Karpas-422 (cell line): ENCODE measurements around the gene PLA2G2C. TPM values are rescaled to one million over a fixed set of nuclear protein-coding genes. Genes with fewer than 3 reads are reported as not detected.

Experiments used
- DNase-seq: peaks from one replicate; pipeline ENCODE4 v3.0.0-alpha.2; 2015
- H2AFZ ChIP-seq: fragments of 200-600 bp; sonication (generic); 2 replicates; pipeline ENCODE4 v1.6.1; 2014; ENCODE audit warnings: antibody characterized with exemption, low read length, mixed read lengths
- H3K27ac ChIP-seq: fragments of 200-600 bp; sonication (generic); 2 replicates; pipeline ENCODE4 v1.5.1; 2014; ENCODE audit warnings: mild to moderate bottlenecking, low read length, moderate library complexity
- H3K27me3 ChIP-seq: fragments of 200-600 bp; sonication (generic); 2 replicates; pipeline ENCODE4 v1.6.1; 2014; ENCODE audit warnings: low read length, mixed read lengths
- H3K36me3 ChIP-seq: fragments of 200-600 bp; sonication (generic); 2 replicates; pipeline ENCODE4 v1.6.1; 2014; ENCODE audit warnings: low read length, mixed read lengths; ENCODE audit not compliant: insufficient read depth
- H3K4me1 ChIP-seq: fragments of 200-600 bp; sonication (generic); 2 replicates; pipeline ENCODE4 v1.6.1; 2014; ENCODE audit warnings: mild to moderate bottlenecking, low read length, mixed read lengths
- H3K4me2 ChIP-seq: fragments of 200-600 bp; sonication (generic); 2 replicates; pipeline ENCODE4 v1.6.1; 2014; ENCODE audit warnings: low read length, low read depth, mild to moderate bottlenecking; ENCODE audit not compliant: poor library complexity, severe bottlenecking
- H3K4me3 ChIP-seq: fragments of 200-600 bp; sonication (generic); 2 replicates; pipeline ENCODE4 v1.5.1; 2014; ENCODE audit warnings: mild to moderate bottlenecking, antibody characterized with exemption, low read length, mixed read lengths
- H3K79me2 ChIP-seq: fragments of 200-600 bp; sonication (generic); 2 replicates; pipeline ENCODE4 v1.6.1; 2014; ENCODE audit warnings: mild to moderate bottlenecking, low read length, mixed read lengths
- H3K9ac ChIP-seq: fragments of 200-600 bp; sonication (generic); 2 replicates; pipeline ENCODE4 v1.6.0; 2014; ENCODE audit warnings: low read length
- H3K9me2 ChIP-seq: fragments of 200-600 bp; sonication (generic), shearing (Covaris generic); replicated peaks from 2 replicates; pipeline ENCODE4 v1.6.0; 2014; ENCODE audit warnings: mild to moderate bottlenecking, low read length, moderate library complexity; ENCODE audit not compliant: insufficient read depth
- H3K9me3 ChIP-seq: fragments of 300-700, 200-600 bp; sonication (generic); 2 replicates; pipeline ENCODE4 v1.6.1; 2014; ENCODE audit warnings: low read length, mixed read lengths
- H4K20me1 ChIP-seq: fragments of 200-600 bp; sonication (generic); 2 replicates; pipeline ENCODE4 v1.6.1; 2014; ENCODE audit warnings: mild to moderate bottlenecking, antibody characterized with exemption, low read length, low read depth; ENCODE audit not compliant: insufficient read depth
- total RNA-seq: library from RNA; depleted of rRNA; stranded (reverse); fragments of >200 nt; shearing (Covaris generic); gene quantifications from 2 replicates; pipeline ENCODE4 v1.2.3, GENCODE V29; 2014; ENCODE audit warnings: low replicate concordance

The PLA2G2C gene
- total RNA-seq, 1 experiment from 2014 or later, result not detected

- no peaks in the 10 kb centered on the region for H4K20me1 ChIP-seq
- no peak overlapping the region for H2AFZ ChIP-seq
- DNase-seq, result peak; percentile 40
- H3K27ac ChIP-seq, result no peak overlapping the region
- H3K4me1 ChIP-seq, result no peaks in the 10 kb centered on the region
- no peak overlapping the region for H3K4me3 ChIP-seq
- H3K9ac ChIP-seq, result no peak overlapping the region
- H3K79me2 ChIP-seq, result no peaks in the 10 kb centered on the region
- H3K4me2 ChIP-seq, result no peak overlapping the region
- no peaks in the 10 kb centered on the region for H3K9me3 ChIP-seq
- H3K36me3 ChIP-seq, result no peaks in the 10 kb centered on the region
- no peaks in the 10 kb centered on the region for H3K27me3 ChIP-seq
- H3K9me2 ChIP-seq, result no peaks in the 10 kb centered on the region
Observed at GRCh38 chr1:20123722-20124455, 62.4 kb downstream of the PLA2G2C start.

- H3K27me3 ChIP-seq, result no peaks in the 10 kb centered on the region
- H3K9me3 ChIP-seq, result no peaks in the 10 kb centered on the region
- no peak for DNase-seq
- H2AFZ ChIP-seq, result no peak overlapping the region
- H3K4me3 ChIP-seq, result no peak overlapping the region
- no peaks in the 10 kb centered on the region for H3K36me3 ChIP-seq
- no peaks in the 10 kb centered on the region for H3K9me2 ChIP-seq
- no peak overlapping the region for H3K27ac ChIP-seq
- H4K20me1 ChIP-seq, result no peaks in the 10 kb centered on the region
- H3K4me2 ChIP-seq, result no peak overlapping the region
- no peaks in the 10 kb centered on the region for H3K4me1 ChIP-seq
- H3K9ac ChIP-seq, result no peak overlapping the region
- no peaks in the 10 kb centered on the region for H3K79me2 ChIP-seq
Observed at GRCh38 chr1:20120796-20121195, 65.5 kb downstream of the PLA2G2C start.

- Histone ChIP-seq H3K27ac (no peak within 1 kb of the TSS), H4K20me1 (no peaks in the 10 kb centered on the region), H3K9me3 (no peaks in the 10 kb centered on the region), H3K4me3 (no peak within 1 kb of the TSS), H3K9ac (no peak within 1 kb of the TSS), H3K9me2 (no peaks in the 10 kb centered on the region), H2AFZ (no peak within 1 kb of the TSS), H3K4me2 (no peak within 1 kb of the TSS), H3K36me3 (no peaks in the 10 kb centered on the region), H3K27me3 (no peaks in the 10 kb centered on the region), H3K79me2 (no peaks in the 10 kb centered on the region), H3K4me1 (no peaks in the 10 kb centered on the region)
- no peak for DNase-seq
Observed at GRCh38 chr1:20119347-20119746, 67.0 kb downstream of the PLA2G2C start, which contains the start of gene PLA2G2D. Gene PLA2G2D, minus strand, starts transcription at chr1:20119536. Its CDS starts 38 bp downstream, at chr1:20119498.

- no peak overlapping the region for H3K4me2 ChIP-seq
- no peak for DNase-seq
- H3K4me3 ChIP-seq, result no peak overlapping the region
- H3K9me2 ChIP-seq, result no peaks in the 10 kb centered on the region
- H4K20me1 ChIP-seq, result no peaks in the 10 kb centered on the region
- no peaks in the 10 kb centered on the region for H3K27me3 ChIP-seq
- no peak overlapping the region for H2AFZ ChIP-seq
- H3K9ac ChIP-seq, result no peak overlapping the region
- H3K36me3 ChIP-seq, result no peaks in the 10 kb centered on the region
- H3K9me3 ChIP-seq, result no peaks in the 10 kb centered on the region
- no peak overlapping the region for H3K27ac ChIP-seq
- no peaks in the 10 kb centered on the region for H3K79me2 ChIP-seq
- H3K4me1 ChIP-seq, result no peaks in the 10 kb centered on the region
Observed at GRCh38 chr1:20117236-20117635, 69.1 kb downstream of the PLA2G2C start.

- no peak overlapping the region for H3K4me3 ChIP-seq
- H3K9me3 ChIP-seq, result no peaks in the 10 kb centered on the region
- H3K27ac ChIP-seq, result no peak overlapping the region
- H2AFZ ChIP-seq, result no peak overlapping the region
- no peak overlapping the region for H3K9ac ChIP-seq
- no peaks in the 10 kb centered on the region for H4K20me1 ChIP-seq
- no peaks in the 10 kb centered on the region for H3K9me2 ChIP-seq
- no peak for DNase-seq
- no peaks in the 10 kb centered on the region for H3K27me3 ChIP-seq
- H3K4me2 ChIP-seq, result no peak overlapping the region
- H3K4me1 ChIP-seq, result no peaks in the 10 kb centered on the region
- no peaks in the 10 kb centered on the region for H3K79me2 ChIP-seq
- no peaks in the 10 kb centered on the region for H3K36me3 ChIP-seq
Observed at GRCh38 chr1:20115916-20116315, 70.4 kb downstream of the PLA2G2C start.

GRCh38 chr1:20115479-20115878 lies 70.8 kb downstream of the PLA2G2C start:
- no peaks in the 10 kb centered on the region for H3K9me2 ChIP-seq
- peak; percentile 46 for DNase-seq

GRCh38 chr1:20114021-20114648 lies 72.2 kb downstream of the PLA2G2C start:
- Histone ChIP-seq H3K79me2 (no peaks in the 10 kb centered on the region), H3K9me3 (no peaks in the 10 kb centered on the region), H3K27ac (no peak overlapping the region), H3K4me3 (no peak overlapping the region), H4K20me1 (no peaks in the 10 kb centered on the region), H3K4me2 (no peak overlapping the region), H3K36me3 (no peaks in the 10 kb centered on the region), H3K4me1 (no peaks in the 10 kb centered on the region), H3K9me2 (no peaks in the 10 kb centered on the region), H3K9ac (no peak overlapping the region), H2AFZ (no peak overlapping the region), H3K27me3 (no peaks in the 10 kb centered on the region)
- no peak for DNase-seq

More at GRCh38 chr1:20115479-20115878, 70.8 kb downstream of the PLA2G2C start:
- Histone ChIP-seq H3K79me2 (no peaks in the 10 kb centered on the region), H3K27me3 (no peaks in the 10 kb centered on the region), H3K36me3 (no peaks in the 10 kb centered on the region), H3K4me1 (no peaks in the 10 kb centered on the region), H3K9me3 (no peaks in the 10 kb centered on the region), H3K27ac (no peak overlapping the region), H2AFZ (no peak overlapping the region), H3K9ac (no peak overlapping the region), H3K4me2 (no peak overlapping the region), H3K4me3 (no peak overlapping the region), H4K20me1 (no peaks in the 10 kb centered on the region)
